Measurements from ENCODE around the gene TEX13A. TPM values are rescaled to one million over a fixed set of nuclear protein-coding genes. Genes with fewer than 3 reads are reported as not detected.

The TEX13A gene, protein sequence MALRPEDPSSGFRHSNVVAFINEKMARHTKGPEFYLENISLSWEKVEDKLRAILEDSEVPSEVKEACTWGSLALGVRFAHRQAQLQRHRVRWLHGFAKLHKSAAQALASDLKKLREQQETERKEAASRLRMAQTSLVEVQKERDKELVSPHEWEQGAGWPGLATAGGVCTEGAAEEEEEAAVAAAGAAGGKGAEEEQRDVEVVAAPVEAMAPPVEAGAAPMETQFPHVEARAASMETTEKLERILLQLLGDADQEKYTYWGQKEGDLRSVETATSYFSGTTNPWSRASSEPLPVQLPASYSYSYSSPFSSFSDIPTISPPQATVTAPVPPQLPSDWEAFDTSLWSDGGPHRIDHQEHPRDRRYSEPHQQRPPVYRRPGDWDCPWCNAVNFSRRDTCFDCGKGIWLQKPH
- not detected in 2 replicates for total RNA-seq

DNA sequence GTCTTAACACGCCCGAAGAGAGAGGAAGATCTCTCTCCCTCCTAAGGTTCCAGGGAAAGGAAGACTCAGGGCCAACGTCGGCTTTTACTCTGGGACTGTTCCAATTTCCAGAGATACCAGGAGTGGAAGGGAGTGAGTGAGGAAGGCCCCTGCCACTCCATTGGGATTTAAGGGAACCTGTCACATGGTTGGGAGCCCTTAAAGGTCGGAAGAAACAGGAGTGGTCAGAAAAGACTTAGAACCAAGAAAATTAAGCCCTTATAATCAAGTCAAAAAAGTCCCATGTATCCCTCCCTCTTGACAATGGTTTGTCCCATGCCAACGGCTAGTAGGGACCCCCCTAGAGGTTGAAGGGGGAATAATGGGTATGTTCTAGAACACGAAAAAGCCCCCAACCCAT, at the start of gene TEX13A:
Gene TEX13A (minus strand): TSS at position 59 of the 400 bp plus-strand sequence. CDS start 297 bp downstream, outside the sequence.

